Suprapubic skin (tissue), 3 donors: ENCODE measurements around the gene MMP7.

ENCODE experiments used
- CTCF ChIP-seq, 2 donors: fragments of 200-600 bp in 1 of 2; fragments of 450-650 bp in 1 of 2; sonication (generic) in 1 of 2; IDR thresholded peaks; one replicate each; pipeline ENCODE4 v1.5.1; 2016 to 2019; ENCODE audit warnings: antibody characterized with exemption in 2 of 2, mild to moderate bottlenecking in 1 of 2, moderate library complexity in 1 of 2
- EP300 ChIP-seq: sonication (generic); formaldehyde crosslinking; IDR thresholded peaks from one replicate; pipeline ENCODE4 v1.6.1; 2017; ENCODE audit warnings: antibody characterized with exemption

DNA sequence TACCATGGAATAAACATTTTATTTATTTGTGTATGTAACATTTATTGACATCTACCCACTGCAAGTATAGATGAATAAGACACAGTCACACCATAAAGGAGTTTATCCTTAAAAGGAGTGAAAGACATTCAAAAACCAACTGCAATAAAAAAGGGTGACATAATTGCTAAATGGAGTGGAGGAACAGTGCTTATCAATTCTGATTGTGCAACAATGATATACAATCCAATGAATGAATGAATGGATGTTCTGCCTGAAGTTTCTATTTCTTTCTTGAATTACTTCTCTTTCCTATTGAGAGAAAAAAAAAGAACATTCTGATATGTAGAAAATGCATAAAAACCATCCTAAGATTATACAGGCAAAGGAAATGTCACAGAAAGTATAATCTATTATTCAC, 10.0 kb downstream of the MMP7 start:
- TF ChIP-seq CTCF (IDR thresholded peaks at IDR 0.05) (no peak), EP300 (no peak)
